Measurements from ENCODE around the gene KCNJ10. TPM values are rescaled to one million over a fixed set of nuclear protein-coding genes. Genes with fewer than 3 reads are reported as not detected.

KCNJ10 gene
- total RNA-seq: not detected in 2 replicates

GRCh38 chr1:160069460-160070231 lies at the start of gene KCNJ10:
TSS of gene KCNJ10 (minus strand) at chr1:160070160. CDS start at chr1:160042532, 27,628 bp downstream.

GRCh38 chr1:160115545-160116282 lies 45.8 kb upstream of the KCNJ10 start, which contains the start of gene ATP1A2:
TSS of gene ATP1A2 (plus strand) at chr1:160115759. CDS start at chr1:160115862, 103 bp downstream.

GRCh38 chr1:160097911-160098851 lies 28.2 kb upstream of the KCNJ10 start, which contains the start of gene IGSF8:
TSS of gene IGSF8 (minus strand) at chr1:160098619. CDS start at chr1:160098472, 147 bp downstream.

GRCh38 chr1:160081261-160081936 lies 11.4 kb upstream of the KCNJ10 start, which contains the start of gene KCNJ9:
TSS of gene KCNJ9 (plus strand) at chr1:160081538. CDS start at chr1:160084031, 2,493 bp downstream.

GRCh38 chr1:160031365-160032164 lies 38.4 kb downstream of the KCNJ10 start, which contains the start of gene PIGM:
TSS of gene PIGM (minus strand) at chr1:160031990. CDS start at chr1:160031739, 251 bp downstream.

GRCh38 chr1:159953536-159954515 lies 116.1 kb downstream of the KCNJ10 start, which contains the start of gene SLAMF9:
TSS of gene SLAMF9 (minus strand) at chr1:159954237. CDS start at chr1:159954137, 100 bp downstream.

Other genes with a start within 250 kb of the KCNJ10 start
- not detected in 2 replicates for gene SLAMF8, start 243.3 kb downstream of the KCNJ10 start, total RNA-seq
- gene VSIG8, start 207.5 kb downstream of the KCNJ10 start, total RNA-seq: under 0.01 and 0.06 TPM in 2 replicates
- 1.3 TPM in 2 replicates for gene CFAP45, start 170.0 kb downstream of the KCNJ10 start, total RNA-seq
- gene TAGLN2, start 144.7 kb downstream of the KCNJ10 start, total RNA-seq: 412 and 468 TPM in 2 replicates
- gene IGSF9, start 124.5 kb downstream of the KCNJ10 start, total RNA-seq: not detected in 2 replicates
- 0.44 and 1.2 TPM in 2 replicates for gene SLAMF9, start 115.9 kb downstream of the KCNJ10 start, total RNA-seq
- 5.3 and 6.1 TPM in 2 replicates for gene PIGM, start 38.2 kb downstream of the KCNJ10 start, total RNA-seq
- under 0.01 and 0.06 TPM in 2 replicates for gene KCNJ9, start 11.4 kb upstream of the KCNJ10 start, total RNA-seq
- gene IGSF8, start 28.5 kb upstream of the KCNJ10 start, total RNA-seq: 29.0 and 30.9 TPM in 2 replicates
- under 0.01 and 0.31 TPM in 2 replicates for gene ATP1A2, start 45.6 kb upstream of the KCNJ10 start, total RNA-seq
- not detected in 2 replicates for gene ATP1A4, start 81.4 kb upstream of the KCNJ10 start, total RNA-seq
- gene CASQ1, start 120.4 kb upstream of the KCNJ10 start, total RNA-seq: 0.26 and 0.50 TPM in 2 replicates
- gene PEA15, start 135.2 kb upstream of the KCNJ10 start, total RNA-seq: 112 and 136 TPM in 2 replicates
- gene DCAF8, start 192.4 kb upstream of the KCNJ10 start, total RNA-seq: 98.3 and 108 TPM in 2 replicates
- gene PEX19, start 215.0 kb upstream of the KCNJ10 start, total RNA-seq: 43.6 and 53.8 TPM in 2 replicates

All from aortic smooth muscle cell (primary cell).